ENCODE results near the gene ZFHX3. TPM values are rescaled to one million over a fixed set of nuclear protein-coding genes. Genes with fewer than 3 reads are reported as not detected.

ZFHX3 gene
- total RNA-seq, 1 experiment from 2014 or later, result 2.0 TPM

- no peak for DNase-seq (ENCODE audit: low read depth)
Measured at GRCh38 chr16:72825912-72826621, 221.9 kb downstream of the ZFHX3 start.

GRCh38 chr16:72824761-72825160 is 223.2 kb downstream of the ZFHX3 start:
- no peak for DNase-seq (ENCODE audit: low read depth)

DNA sequence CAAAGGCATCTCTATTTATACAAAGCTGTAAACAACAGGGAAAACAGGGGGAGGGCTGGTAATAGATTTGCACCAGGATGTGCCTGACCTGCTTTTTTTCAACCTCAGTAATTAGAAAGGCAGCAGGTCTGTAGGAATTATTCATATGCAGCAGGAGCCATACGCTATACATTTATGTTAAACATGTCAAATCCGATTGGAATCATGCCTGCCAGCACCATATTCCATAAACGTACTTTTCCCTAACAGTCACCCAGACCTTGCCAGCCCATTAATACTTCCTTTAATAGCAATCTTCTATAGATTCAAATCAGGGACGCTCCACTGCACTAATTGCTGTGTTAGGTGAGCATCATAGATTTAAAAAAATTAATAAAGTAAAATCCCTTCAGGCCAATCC is 223.9 kb downstream of the ZFHX3 start:
- no peak for DNase-seq (ENCODE audit: low read depth)

DNA sequence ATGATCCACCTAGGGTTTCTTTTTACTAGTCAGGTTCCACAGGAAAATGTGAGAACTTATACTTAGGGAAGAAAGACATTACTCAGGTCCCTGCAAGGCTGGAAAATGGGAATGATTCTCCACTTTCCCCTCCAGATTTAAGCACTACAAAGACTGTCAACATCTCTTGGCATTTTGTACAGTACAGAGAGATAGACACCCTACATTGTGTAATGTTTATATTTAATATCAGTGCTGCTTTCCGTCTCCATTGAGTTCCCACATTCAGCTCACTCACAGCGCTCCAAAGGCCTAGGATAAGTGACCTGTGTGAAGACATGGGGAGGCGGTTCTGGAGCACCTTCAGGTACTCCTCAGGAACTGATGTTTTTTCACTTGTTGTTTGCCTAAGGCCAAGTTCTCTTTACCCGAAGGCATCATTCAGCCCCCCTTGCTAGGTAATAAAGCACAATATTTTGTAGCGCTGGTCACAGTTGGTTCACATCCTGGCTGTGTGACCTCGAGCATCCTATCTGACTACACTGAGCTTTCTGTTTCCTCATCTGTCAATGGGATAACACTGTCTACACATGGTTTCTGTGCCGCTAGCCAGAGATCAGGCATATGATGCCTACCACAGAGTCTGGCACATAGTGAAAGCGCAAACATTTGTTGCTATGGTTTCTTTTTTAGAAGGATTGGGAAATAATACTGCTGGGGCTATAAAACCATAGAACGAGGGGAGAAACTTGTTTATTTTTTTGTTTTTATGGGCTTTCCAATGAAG is 226.6 kb downstream of the ZFHX3 start:
- DNase-seq (ENCODE audit: low read depth), result no peak

- DNase-seq (ENCODE audit: low read depth), result peak; percentile 66
Measured at GRCh38 chr16:72819345-72819744, 228.6 kb downstream of the ZFHX3 start.

DNA sequence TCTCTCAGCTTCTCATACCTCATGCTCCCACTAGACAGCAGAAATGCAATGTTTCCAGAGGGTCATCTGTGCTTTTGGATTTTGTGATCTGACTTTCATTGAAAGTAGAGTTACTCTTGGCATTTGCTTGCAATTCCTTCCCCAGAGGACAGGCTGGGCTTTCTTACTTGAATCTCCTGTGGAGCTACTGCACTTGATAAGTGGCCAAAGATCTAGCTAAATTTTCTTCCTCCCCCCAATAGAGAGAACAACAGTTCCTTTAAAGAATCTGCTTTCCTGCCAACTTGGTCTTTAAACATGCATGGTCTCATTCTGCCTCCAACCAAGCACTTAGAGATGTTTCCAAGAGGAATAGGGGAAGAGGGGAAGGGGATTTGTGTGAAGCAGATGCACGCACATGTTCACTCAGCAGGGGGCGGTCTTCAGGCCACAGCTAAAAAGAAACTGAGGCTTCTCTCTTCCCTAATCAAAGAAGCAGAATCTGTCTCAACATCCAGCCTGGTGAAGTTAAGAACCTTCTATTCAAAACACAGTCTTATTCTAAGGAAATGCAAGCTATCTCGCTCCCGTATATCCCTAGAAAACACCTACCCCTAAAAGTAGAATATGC is 229.6 kb downstream of the ZFHX3 start:
- DNase-seq (ENCODE audit: low read depth), result no peak

- no peak for DNase-seq (ENCODE audit: low read depth)
Measured at GRCh38 chr16:72815348-72816318, 232.3 kb downstream of the ZFHX3 start.

GRCh38 chr16:72814226-72814625 is 233.7 kb downstream of the ZFHX3 start:
- no peak for DNase-seq (ENCODE audit: low read depth)

DNA sequence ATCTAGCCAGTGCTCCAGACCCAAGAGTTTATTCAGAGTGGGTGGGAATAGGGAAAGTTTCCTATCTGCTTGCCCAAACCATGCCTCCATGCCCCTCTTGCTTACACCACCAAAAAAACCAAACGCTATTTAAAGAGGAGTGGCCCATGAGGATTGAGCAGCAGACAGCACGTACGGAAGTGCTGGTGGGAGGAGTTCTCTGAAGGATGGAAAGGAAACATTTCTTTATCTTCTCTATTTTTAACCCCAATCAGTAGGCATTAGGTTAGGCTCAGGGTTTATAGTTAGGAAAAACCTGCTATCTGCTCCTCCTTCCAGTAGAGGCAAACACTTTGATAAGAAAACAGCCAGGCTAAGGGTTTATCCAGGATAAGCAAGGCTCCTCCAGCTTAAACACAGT is 235.3 kb downstream of the ZFHX3 start:
- no peak for DNase-seq (ENCODE audit: low read depth)

- DNase-seq (ENCODE audit: low read depth), result no peak
Measured at GRCh38 chr16:72811876-72812275, 236.1 kb downstream of the ZFHX3 start.

DNA sequence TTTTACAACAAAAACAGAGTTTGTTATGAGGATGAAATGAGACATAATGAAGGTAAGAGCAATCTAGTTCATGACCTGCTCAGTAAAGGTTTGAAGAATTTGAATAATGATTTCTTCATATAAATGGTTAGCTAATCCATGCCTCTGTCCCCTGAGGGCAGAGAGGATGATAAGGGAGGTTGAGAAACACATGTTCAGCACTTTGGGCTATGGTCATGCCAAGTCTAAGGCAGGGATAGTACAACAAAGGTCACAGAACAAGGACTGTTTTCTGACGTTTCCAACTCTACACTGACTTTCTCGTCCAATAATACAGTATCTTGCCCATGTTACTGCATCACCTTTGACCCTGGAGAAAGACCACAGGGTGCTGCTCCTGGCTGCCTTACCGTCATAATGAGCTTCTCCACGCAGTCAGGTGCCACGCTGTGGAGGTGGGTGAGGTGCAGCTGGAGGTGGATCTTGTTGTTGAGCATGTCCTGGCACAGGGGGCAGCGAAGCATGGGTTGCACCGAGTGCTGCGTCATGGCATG is 236.7 kb downstream of the ZFHX3 start:
- no peak for DNase-seq (ENCODE audit: low read depth)

DNA sequence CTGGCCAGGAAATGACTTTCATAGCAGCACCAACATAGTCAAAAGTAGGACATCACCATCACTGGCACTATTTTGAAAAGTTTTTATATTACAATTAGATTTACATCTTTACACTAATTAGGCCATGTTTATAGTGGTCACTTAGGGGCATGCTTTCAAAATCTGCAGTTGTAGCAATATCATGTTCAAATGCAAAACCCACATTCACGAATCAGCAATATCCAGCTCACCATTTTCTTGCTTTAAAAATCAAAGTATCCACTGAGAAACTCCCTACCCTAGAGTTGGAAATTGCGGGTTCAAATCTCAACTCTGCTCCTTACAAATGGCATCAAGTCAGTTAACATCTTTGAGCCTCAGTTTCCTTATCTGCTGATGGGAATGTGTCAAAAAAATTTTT is 237.4 kb downstream of the ZFHX3 start:
- DNase-seq (ENCODE audit: low read depth), result no peak

- DNase-seq (ENCODE audit: low read depth), result no peak
Measured at GRCh38 chr16:72809446-72809845, 238.5 kb downstream of the ZFHX3 start.

GRCh38 chr16:72808754-72809153 is 239.2 kb downstream of the ZFHX3 start:
- no peak for DNase-seq (ENCODE audit: low read depth)

DNA sequence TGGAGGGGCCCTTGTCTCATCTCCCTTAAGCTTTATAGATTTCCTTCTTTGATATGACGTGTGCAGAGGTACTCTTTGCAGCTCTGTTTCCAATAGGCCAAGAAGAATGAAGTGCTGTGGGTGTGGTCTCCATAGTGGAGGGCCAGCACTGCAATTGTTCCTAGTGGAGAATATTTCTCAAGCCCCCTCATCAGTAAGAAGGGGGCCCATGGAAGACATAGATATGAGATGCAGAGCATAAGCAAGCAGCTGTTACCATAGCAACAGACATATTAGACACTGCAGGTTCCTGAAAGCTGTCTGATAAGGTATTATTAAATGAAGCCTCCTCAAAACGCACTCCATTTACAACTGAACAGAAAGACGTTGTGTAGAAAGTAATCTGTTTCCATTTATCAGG is 240.7 kb downstream of the ZFHX3 start:
- no peak for DNase-seq (ENCODE audit: low read depth)

GRCh38 chr16:72805486-72805885 is 242.4 kb downstream of the ZFHX3 start:
- no peak for DNase-seq (ENCODE audit: low read depth)

DNA sequence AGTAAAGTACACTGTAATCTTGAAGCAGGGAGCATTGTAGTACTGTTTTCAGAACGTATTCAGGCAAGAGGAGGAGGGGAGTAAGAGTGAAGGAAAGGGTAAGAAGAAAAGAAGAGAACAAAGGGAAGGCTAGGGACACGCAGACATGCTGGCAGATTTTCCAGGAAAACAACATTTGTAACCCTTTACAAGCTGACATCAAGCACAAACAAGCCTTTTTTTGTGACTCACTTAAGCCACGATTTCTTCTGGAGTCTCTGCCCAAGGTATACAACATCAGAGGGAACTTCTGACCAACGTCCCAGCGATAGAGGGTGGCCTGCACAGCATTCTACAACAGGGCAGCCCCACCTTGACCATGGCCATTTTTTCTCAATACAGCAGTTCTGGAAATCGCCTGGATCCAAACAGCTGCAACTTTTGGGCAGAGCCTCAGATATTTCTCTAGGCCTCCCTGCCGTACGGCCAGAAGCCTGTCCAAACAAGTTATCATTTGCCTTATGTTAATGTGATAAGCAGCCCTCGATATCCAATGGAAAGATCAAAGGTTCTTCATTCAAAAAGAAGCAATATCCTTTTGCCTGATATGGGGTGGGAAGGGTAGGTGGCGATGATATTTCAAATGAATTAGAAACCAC is 247.3 kb downstream of the ZFHX3 start:
- DNase-seq (ENCODE audit: low read depth), result no peak

DNA sequence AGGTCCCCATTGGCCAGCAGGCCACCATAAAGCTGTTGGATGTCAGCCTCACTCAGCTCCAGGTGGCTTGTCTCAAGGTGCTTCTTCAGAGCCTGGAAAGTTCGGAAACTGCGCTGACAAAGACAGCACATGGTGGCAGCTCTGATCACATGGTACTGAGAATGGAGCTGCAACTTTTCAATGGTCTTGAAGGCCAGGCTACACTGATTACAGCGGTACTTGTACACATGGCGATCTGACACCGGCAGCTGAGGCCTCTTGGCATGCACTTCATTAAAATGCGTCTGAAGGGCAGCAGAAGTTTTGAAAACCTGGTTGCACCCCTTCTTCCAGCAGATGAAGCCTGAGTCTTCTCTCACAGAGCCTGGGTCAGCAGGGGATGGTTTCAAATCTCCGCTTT is 249.7 kb downstream of the ZFHX3 start:
- DNase-seq (ENCODE audit: low read depth), result no peak

DNA sequence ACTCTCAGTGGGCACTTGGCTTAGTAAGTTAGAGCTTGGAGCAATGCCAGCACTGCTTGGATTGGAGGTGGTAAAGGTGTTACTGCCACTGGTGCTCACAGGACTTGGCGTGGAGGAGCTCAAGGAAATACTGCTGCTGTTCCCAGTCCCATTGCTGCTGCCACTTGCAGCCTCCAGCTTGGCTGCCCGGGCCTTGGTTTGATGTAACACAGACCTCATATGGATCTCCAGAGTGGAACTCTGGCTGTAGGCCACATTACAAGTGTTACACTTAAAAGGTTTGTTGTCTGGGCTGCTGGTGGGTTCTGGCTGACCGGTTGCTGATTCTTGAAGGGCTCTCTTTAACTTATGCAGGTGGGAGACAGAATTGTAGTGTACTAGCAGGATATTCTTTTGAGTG is 250.3 kb downstream of the ZFHX3 start:
- DNase-seq (ENCODE audit: low read depth), result no peak

DNA sequence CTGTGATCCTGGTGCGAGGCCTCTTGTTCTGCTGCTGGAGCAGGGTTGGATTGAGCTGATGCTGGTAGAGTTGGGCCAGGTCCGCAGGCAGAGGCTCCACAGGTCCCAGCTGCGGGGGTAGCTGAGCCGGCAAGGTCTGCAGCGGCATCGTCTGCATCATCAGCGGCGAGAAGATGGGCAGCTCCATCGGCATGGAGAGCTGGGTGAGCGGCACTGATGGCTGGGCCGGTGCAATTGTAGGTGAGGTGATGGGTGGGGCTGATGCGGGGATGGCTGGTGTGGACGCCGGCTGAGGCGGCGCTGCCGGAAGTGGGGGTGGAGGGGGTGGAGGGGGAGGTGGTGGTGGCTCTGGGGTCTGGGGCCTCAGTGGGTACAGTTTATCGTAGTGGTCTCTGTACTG is 251.7 kb downstream of the ZFHX3 start:
- DNase-seq (ENCODE audit: low read depth), result no peak

GRCh38 chr16:72794986-72795385 is 252.9 kb downstream of the ZFHX3 start:
- DNase-seq (ENCODE audit: low read depth), result no peak
